HepG2 (cell line): ENCODE data around the gene VAMP4. TPM values are rescaled to one million over a fixed set of nuclear protein-coding genes. Genes with fewer than 3 reads are reported as not detected.

ENCODE experiments used
- ATAC-seq: fragments of 200-7000 bp; cut with Tn5 transposase; 3 replicates; pipeline ENCODE4 v1.9.1; 2020; ENCODE audit warnings: mild to moderate bottlenecking, moderate library complexity
- BruUV-seq: library from RNA; stranded (reverse); fragments of 400-500 nt; replicated peaks from 2 replicates; lab custom pipeline; 2021; lab: Mats Ljungman, UMichigan
- CTCF ChIA-PET: fragments of 300-600 bp; formaldehyde crosslinking; extraction: SDS; loops from one replicate; lab custom pipeline; 2021; ENCODE audit warnings: low total read pairs, inconsistent platforms, low intra/inter-chr PET ratio; lab: Yijun Ruan, JAX
- POLR2A ChIA-PET: fragments of 350-600 bp; sonication (Branson Sonifier 250); formaldehyde crosslinking; loops from one replicate; lab custom pipeline; 2020; ENCODE audit warnings: antibody characterized with exemption, inconsistent platforms; lab: Yijun Ruan, JAX
- DNase-seq: peaks from one replicate; pipeline ENCODE4 v3.0.0-alpha.2; 2015; ENCODE audit warnings: low spot score
- FAIRE-seq: peaks from 3 replicates; lab custom pipeline; 2011; peaks lifted over from hg19 to GRCh38; lab: Jason Lieb, UNC
- H2AFZ ChIP-seq: one replicate; pipeline ENCODE4 v1.6.1; 2011; ENCODE audit warnings: low read length, inconsistent platforms
- H3K27ac ChIP-seq: fragments of 300-600 bp; 3 replicates; pipeline ENCODE4 v1.8.0; 2011; ENCODE audit warnings: mixed run types, mild to moderate bottlenecking, mixed read lengths, low read length, inconsistent platforms; ENCODE audit not compliant: insufficient read depth; ENCODE audit errors: extremely low read length
- H3K27me3 ChIP-seq, 2 experiments: fragments of 200-600 bp in 1 of 2; 2 replicates in 1 of 2; 3 replicates in 1 of 2; pipeline versions ENCODE4 v1.6.0 to v1.8.0; 2011; ENCODE audit warnings: low read length in 2 of 2, mild to moderate bottlenecking in 2 of 2, moderate library complexity in 2 of 2, inconsistent platforms in 1 of 2; ENCODE audit not compliant: insufficient read depth in 2 of 2, control insufficient read depth in 1 of 2
- H3K36me3 ChIP-seq, 2 experiments: fragments of 200-600 bp in 1 of 2; replicated peaks in 1 of 2; 2 replicates in 1 of 2; 3 replicates in 1 of 2; pipeline versions ENCODE4 v1.5.1 to v1.8.0; 2011; ENCODE audit warnings: low read length in 2 of 2, inconsistent platforms in 1 of 2; ENCODE audit not compliant: insufficient read depth in 2 of 2, control insufficient read depth in 1 of 2
- H3K4me1 ChIP-seq: 2 replicates; pipeline ENCODE4 v1.5.1; 2012; ENCODE audit warnings: low read length, inconsistent platforms; ENCODE audit not compliant: insufficient read depth
- H3K4me2 ChIP-seq: 2 replicates; pipeline ENCODE4 v1.6.0; 2011; ENCODE audit warnings: low read depth, low read length, inconsistent platforms
- H3K4me3 ChIP-seq, 3 experiments: fragments of 200-600 bp in 1 of 3; sonication (generic), shearing (Covaris generic) in 1 of 3; replicated peaks in 1 of 3; 2 replicates each; pipeline ENCODE4 v1.5.1; 2011 to 2016; ENCODE audit warnings: low read length in 3 of 3, inconsistent platforms in 2 of 3, low read depth in 2 of 3, mild to moderate bottlenecking in 2 of 3, control low read depth in 1 of 3, mixed read lengths in 1 of 3; ENCODE audit not compliant: insufficient read depth in 1 of 3
- H3K79me2 ChIP-seq: one replicate; pipeline ENCODE4 v1.6.1; 2011; ENCODE audit warnings: low read length, inconsistent platforms; ENCODE audit not compliant: insufficient read depth
- H3K9ac ChIP-seq: 2 replicates; pipeline ENCODE4 v1.6.0; 2011; ENCODE audit warnings: mild to moderate bottlenecking, low read depth, low read length, inconsistent platforms; ENCODE audit not compliant: insufficient read depth
- H3K9me3 ChIP-seq: 2 replicates; pipeline ENCODE4 v1.5.1; 2012; ENCODE audit warnings: mild to moderate bottlenecking, low read length
- H4K20me1 ChIP-seq: 2 replicates; pipeline ENCODE4 v1.6.0; 2011; ENCODE audit warnings: inconsistent platforms, mild to moderate bottlenecking, low read length, moderate library complexity; ENCODE audit not compliant: insufficient read depth
- GTF2F1 ChIP-seq: fragments of 150-350 bp; IDR thresholded peaks from 2 replicates; pipeline ENCODE4 v1.6.1; 2014; ENCODE audit warnings: low read length
- KLF16 ChIP-seq, 2 experiments: sonication (generic) in 1 of 2; formaldehyde crosslinking in 1 of 2; IDR thresholded peaks; 2 replicates each; pipeline versions ENCODE4 v1.6.1 to v1.8.0; 2016 to 2023; ENCODE audit warnings: missing genetic modification reagents in 2 of 2, missing compliant biosample characterization in 1 of 2
- PLSCR1 ChIP-seq: sonication (generic); formaldehyde crosslinking; IDR thresholded peaks from 2 replicates; pipeline ENCODE4 v1.5.0; 2020; ENCODE audit warnings: missing genetic modification reagents, mild to moderate bottlenecking, borderline replicate concordance
- PTBP1 ChIP-seq: fragments of 200-400 bp; formaldehyde crosslinking; IDR thresholded peaks from 2 replicates; pipeline ENCODE4 v1.6.1; 2018; ENCODE audit warnings: low read length, low read depth; ENCODE audit not compliant: poor library complexity, severe bottlenecking
- REXO4 ChIP-seq: sonication (generic); formaldehyde crosslinking; IDR thresholded peaks from 2 replicates; pipeline ENCODE4 v1.8.0; 2022; ENCODE audit warnings: missing genetic modification reagents, mild to moderate bottlenecking, borderline replicate concordance
- RFXAP ChIP-seq: sonication (generic); formaldehyde crosslinking; IDR thresholded peaks from 2 replicates; pipeline ENCODE4 v1.4.0; 2020; ENCODE audit warnings: missing genetic modification reagents, borderline replicate concordance
- RXRA ChIP-seq: sonication (generic); formaldehyde crosslinking; IDR thresholded peaks from 2 replicates; pipeline ENCODE4 v1.5.1; 2020; ENCODE audit warnings: missing genetic modification reagents
- SP5 ChIP-seq: IDR thresholded peaks from 2 replicates; pipeline ENCODE4 v1.6.1; 2016; ENCODE audit warnings: low read depth, borderline replicate concordance
- TAF1 ChIP-seq: sonication (generic); formaldehyde crosslinking; IDR thresholded peaks from 2 replicates; pipeline ENCODE4 v1.4.0; 2020; ENCODE audit warnings: missing genetic modification reagents
- TCF12 ChIP-seq, 2 experiments: fragments of 450-650 bp in 1 of 2; sonication (generic) in 1 of 2; formaldehyde crosslinking in 1 of 2; IDR thresholded peaks; 2 replicates each; pipeline versions ENCODE4 v1.6.1 to v1.8.0; 2017 to 2022; ENCODE audit warnings: antibody characterized with exemption in 1 of 2, mild to moderate bottlenecking in 1 of 2, missing genetic modification reagents in 1 of 2, moderate library complexity in 1 of 2
- YEATS2 ChIP-seq: sonication (generic); formaldehyde crosslinking; IDR thresholded peaks from 2 replicates; pipeline ENCODE4 v1.4.0; 2020; ENCODE audit warnings: missing genetic modification reagents, borderline replicate concordance
- ZFP36 ChIP-seq: fragments of 150-350 bp; IDR thresholded peaks from 2 replicates; pipeline ENCODE4 v1.6.1; 2018; ENCODE audit warnings: borderline replicate concordance, low read length, low read depth; ENCODE audit not compliant: partially characterized antibody
- ZFP82 ChIP-seq: sonication (generic); formaldehyde crosslinking; IDR thresholded peaks from 2 replicates; pipeline ENCODE4 v1.5.1; 2020; ENCODE audit warnings: mild to moderate bottlenecking, missing genetic modification reagents, borderline replicate concordance
- ZNF335 ChIP-seq: sonication (generic); formaldehyde crosslinking; IDR thresholded peaks from 2 replicates; pipeline ENCODE4 v1.4.0; 2020; ENCODE audit warnings: missing genetic modification reagents
- ZNF407 ChIP-seq: sonication (generic); formaldehyde crosslinking; IDR thresholded peaks from one replicate; pipeline ENCODE4 v1.5.1; 2020; ENCODE audit warnings: mild to moderate bottlenecking, missing genetic modification reagents; ENCODE audit errors: not compliant biosample characterization
- ZNF432 ChIP-seq: sonication (generic); formaldehyde crosslinking; IDR thresholded peaks from 2 replicates; pipeline ENCODE4 v1.5.0; 2020; ENCODE audit warnings: missing genetic modification reagents, mild to moderate bottlenecking, borderline replicate concordance
- WGBS: methylation state at CpG from one replicate; pipeline ENCODE4 v1.1.6; 2017; ENCODE audit warnings: low lambda C conversion rate; 5-methylcytosine and 5-hydroxymethylcytosine counted together
- in situ Hi-C: cut with HindIII; loops from 2 replicates; pipeline ENCODE4 v1.10.0; 2017; ENCODE audit warnings: low pct_unique_long_range_greater_than_20kb; ENCODE audit not compliant: extremely low pct_ligation_motif_present
- intact Hi-C: fragments of 100-400 bp; cut with micrococcal nuclease; formaldehyde crosslinking; loops from one replicate; pipeline ENCODE4 v1.10.0; 2022; ENCODE audit not compliant: unreplicated experiment
- polyA plus RNA-seq, 8 experiments: library from polyadenylated mRNA; depleted of rRNA in 3 of 8; stranded (reverse) in 7 of 8; unstranded in 1 of 8; fragments of >200 nt; fragmentation: Illumina TruSeq in 4 of 8; extraction: Trizol in 4 of 8; gene quantifications; 2 replicates each; pipeline versions ENCODE4 v1.2.1 to v1.2.3, GENCODE V29; 2011 to 2016; ENCODE audit warnings: low read depth in 4 of 8, missing spikeins in 1 of 8, mixed read lengths in 1 of 8; ENCODE audit not compliant: insufficient read depth in 1 of 8
- total RNA-seq, 5 experiments: library from RNA; depleted of rRNA; stranded (reverse); fragments of >200 nt; fragmentation: Illumina TruSeq; extraction: Trizol; gene quantifications; 2 replicates each; pipeline ENCODE4 v1.2.3, GENCODE V29; 2016; ENCODE audit warnings: low read depth in 1 of 5

Gene VAMP4
- total and polyA plus RNA-seq, 2 of the 13 experiments (the other 11 are each of a cell fraction or from before 2014, with no cell fraction given), result 1.4 to 2.0 TPM

- Histone ChIP-seq H3K4me1 (no peaks in the 10 kb centered on the region), H4K20me1 (no peaks in the 10 kb centered on the region), H3K79me2 (no peaks in the 10 kb centered on the region), H3K4me2 (no peak overlapping the region), H3K27ac (no peak overlapping the region), H3K4me3 (no peak overlapping the region), H2AFZ (no peak overlapping the region), H3K9me3 (no peaks in the 10 kb centered on the region), H3K27me3 (peaks cover 0 to 5% of the 10 kb centered on the region in 2 experiments; a peak in 1 of 5 replicates), H3K9ac (no peak overlapping the region), H3K36me3 (no peaks in the 10 kb centered on the region)
- POLR2A ChIA-PET, result interaction anchor here (0.9 kb wide), 1 partner anchor 11 kb away, joined by 3 read pairs; no protein-coding TSS in a partner anchor
- in situ Hi-C loops (no loop called here), intact Hi-C loops (no loop called here)
- ATAC-seq (no peak), FAIRE-seq (no peak), DNase-seq (no peak)
- 4% methylated on average over 4 of the region's 4 CpGs for WGBS
- TF ChIP-seq GTF2F1 (no peak), TCF12 (IDR thresholded peaks at IDR 0.05) (no peak), TCF12 (CRISPR knock-in tag; IDR thresholded peaks at IDR 0.05) (no peak), PLSCR1 (no peak), RXRA (CRISPR knock-in tag) (no peak), ZNF335 (CRISPR knock-in tag) (no peak), ZFP36 (no peak), PTBP1 (no peak), ZNF432 (CRISPR knock-in tag) (no peak), TAF1 (CRISPR knock-in tag) (no peak), RFXAP (CRISPR knock-in tag) (no peak), YEATS2 (no peak), KLF16 (CRISPR knock-in tag; IDR thresholded peaks at IDR 0.05) (no peak), ZFP82 (no peak), SP5 (no peak), ZNF407 (CRISPR knock-in tag) (no peak), REXO4 (CRISPR knock-in tag) (no peak)
- BruUV-seq, result no TSS peak
- CTCF ChIA-PET, result no interaction called here
Observed at GRCh38 chr1:171753685-171754352, 12.0 kb upstream of the VAMP4 start.
